Hematopoietic multipotent progenitor cell treated with erythropoietin and hydrocortisone succinate and interleukin-3 and kit ligand, for 15 days (in vitro differentiated cells): ENCODE data around the gene PKP3.
"Not testable (repeated sequence)": the region's sequence is repeated elsewhere in the genome, so short reads cannot be mapped to it uniquely, and the experiment has no call there.

Experiments used
- DNase-seq: peaks from one replicate; pipeline ENCODE4 v3.0.0-alpha.2; 2015; ENCODE audit warnings: low spot score

PKP3 gene

GRCh38 chr11:379205-380094 lies 14.6 kb upstream of the PKP3 start:
- DNase-seq = no peak

GRCh38 chr11:380095-380480 lies 13.9 kb upstream of the PKP3 start:
- no peak for DNase-seq

GRCh38 chr11:380491-380890 lies 13.5 kb upstream of the PKP3 start:
- DNase-seq = no peak

GRCh38 chr11:380996-381395 lies 13.0 kb upstream of the PKP3 start:
- DNase-seq = no peak

- DNase-seq = no peak
Measured at GRCh38 chr11:381501-382072, 12.4 kb upstream of the PKP3 start.

- no peak for DNase-seq
Measured at GRCh38 chr11:382081-382629, 11.9 kb upstream of the PKP3 start.

GRCh38 chr11:383431-383830 lies 10.6 kb upstream of the PKP3 start:
- no peak for DNase-seq

GRCh38 chr11:384511-384910 lies 9.5 kb upstream of the PKP3 start:
- DNase-seq = no peak

- no peak for DNase-seq
Measured at GRCh38 chr11:385594-386351, 8.2 kb upstream of the PKP3 start.

GRCh38 chr11:386483-386882 lies 7.5 kb upstream of the PKP3 start:
- DNase-seq = no peak

GRCh38 chr11:387193-387793 lies 6.7 kb upstream of the PKP3 start:
- no peak for DNase-seq

- DNase-seq = not testable (repeated sequence)
Measured at GRCh38 chr11:389369-389768, 4.6 kb upstream of the PKP3 start.

- DNase-seq = no peak
Measured at GRCh38 chr11:390175-390574, 3.8 kb upstream of the PKP3 start.

- no peak for DNase-seq
Measured at GRCh38 chr11:391117-392017, 2.6 kb upstream of the PKP3 start.

GRCh38 chr11:392102-392777 lies 1.8 kb upstream of the PKP3 start:
- no peak for DNase-seq

GRCh38 chr11:393219-394033 lies 583 bp upstream of the PKP3 start:
- no peak for DNase-seq

- no peak for DNase-seq
Measured at GRCh38 chr11:394858-395655, 1.0 kb downstream of the PKP3 start.

- no peak for DNase-seq
Measured at GRCh38 chr11:395866-396265, 1.9 kb downstream of the PKP3 start.

- no peak for DNase-seq
Measured at GRCh38 chr11:396511-396947, 2.5 kb downstream of the PKP3 start.
